GM19239 (cell line): ENCODE measurements around the gene SYT4.
"Not testable (repeated sequence)": the region's sequence is repeated elsewhere in the genome, so short reads cannot be mapped to it uniquely, and the experiment has no call there.

Experiments used
- DNase-seq: peaks from one replicate; pipeline ENCODE4 v3.0.0; 2011; ENCODE audit warnings: low spot score; ENCODE audit not compliant: insufficient read length
- FAIRE-seq: peaks from 2 replicates; lab custom pipeline; 2011; peaks lifted over from hg19 to GRCh38; lab: Jason Lieb, UNC

The SYT4 gene, protein sequence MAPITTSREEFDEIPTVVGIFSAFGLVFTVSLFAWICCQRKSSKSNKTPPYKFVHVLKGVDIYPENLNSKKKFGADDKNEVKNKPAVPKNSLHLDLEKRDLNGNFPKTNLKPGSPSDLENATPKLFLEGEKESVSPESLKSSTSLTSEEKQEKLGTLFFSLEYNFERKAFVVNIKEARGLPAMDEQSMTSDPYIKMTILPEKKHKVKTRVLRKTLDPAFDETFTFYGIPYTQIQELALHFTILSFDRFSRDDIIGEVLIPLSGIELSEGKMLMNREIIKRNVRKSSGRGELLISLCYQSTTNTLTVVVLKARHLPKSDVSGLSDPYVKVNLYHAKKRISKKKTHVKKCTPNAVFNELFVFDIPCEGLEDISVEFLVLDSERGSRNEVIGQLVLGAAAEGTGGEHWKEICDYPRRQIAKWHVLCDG

DNA sequence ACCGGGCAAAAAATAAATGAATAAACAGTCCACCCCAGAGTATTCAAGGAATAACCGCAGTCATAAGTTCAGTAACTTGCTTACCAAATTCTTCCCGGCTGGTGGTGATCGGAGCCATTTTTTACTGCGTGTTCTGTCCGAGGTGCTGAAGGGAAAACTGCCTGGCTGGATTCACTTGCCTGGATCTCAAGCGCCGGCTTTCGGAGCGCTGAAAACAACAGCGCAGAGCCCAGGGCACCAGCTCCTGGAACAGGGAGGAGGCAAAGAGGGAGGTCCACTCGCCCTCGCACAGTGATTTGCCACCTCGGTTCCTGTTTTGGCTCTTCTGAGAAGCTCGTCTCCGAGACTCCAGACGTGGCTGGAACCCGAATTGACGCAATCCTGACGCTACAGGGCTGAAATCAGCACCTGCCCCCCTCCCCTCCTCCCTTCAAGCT is at the start of gene SYT4:
Gene SYT4, minus strand, starts transcription at position 327 of the 437 bp plus-strand sequence. Its CDS starts 209 bp downstream, at position 118.
- FAIRE-seq (no peak), DNase-seq (no peak)

DNA sequence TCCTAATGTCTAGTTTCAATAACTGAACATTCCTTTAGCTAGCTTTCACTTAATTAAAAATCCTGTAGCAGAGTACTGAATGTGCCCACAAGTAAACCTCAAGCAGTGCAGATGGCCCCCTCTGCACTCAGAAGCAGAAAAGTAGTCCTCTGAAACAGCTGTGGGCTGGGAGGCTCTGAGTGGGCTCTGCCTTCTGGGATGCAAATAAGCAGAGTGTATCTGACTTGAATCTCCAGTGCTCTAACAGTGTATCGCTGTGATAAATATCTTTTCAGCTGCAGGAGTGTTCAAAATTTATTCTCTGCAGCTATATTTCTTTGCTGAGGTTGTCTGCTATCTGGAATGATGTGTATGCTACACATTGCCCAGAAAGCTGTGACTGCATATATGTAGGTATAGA is 44.8 kb upstream of the SYT4 start:
- FAIRE-seq = no peak
- DNase-seq = no peak

DNA sequence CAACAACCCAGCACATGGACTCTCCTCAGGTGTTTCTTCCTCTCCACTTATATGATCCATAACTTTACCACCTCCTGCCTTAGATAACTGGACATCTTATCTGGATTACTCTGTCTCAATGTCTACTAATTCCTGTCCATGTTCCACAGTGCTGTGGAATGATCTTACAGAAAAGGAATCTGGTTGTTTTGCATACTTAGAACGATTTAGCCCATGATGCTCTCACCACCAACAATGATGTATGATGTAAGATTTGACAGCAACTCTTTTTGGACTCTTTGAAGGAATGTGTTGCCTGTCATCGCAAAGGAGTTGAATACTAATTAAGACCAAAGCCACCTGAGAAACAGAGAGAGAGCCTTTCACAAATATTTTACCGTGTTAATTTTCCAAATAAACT is 37.7 kb upstream of the SYT4 start:
- DNase-seq = no peak
- FAIRE-seq = no peak

DNA sequence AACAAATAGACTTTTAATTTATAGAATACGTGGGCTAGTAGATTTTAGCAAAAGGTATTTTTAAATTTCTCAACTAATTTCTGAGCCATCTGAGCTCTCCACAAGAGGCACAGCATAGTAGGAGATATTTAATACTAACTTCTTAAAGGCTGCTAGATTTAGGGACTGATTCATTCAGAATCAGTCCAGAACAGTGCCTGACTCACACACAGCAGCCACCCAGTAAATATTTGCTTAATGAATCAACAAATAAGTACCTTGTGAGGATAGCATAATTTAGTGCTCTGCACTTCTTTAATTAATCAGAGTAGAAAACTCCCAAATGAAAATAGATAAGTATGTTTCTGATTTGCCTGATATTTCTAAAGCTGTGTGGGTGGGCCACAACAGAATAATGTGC is 35.6 kb upstream of the SYT4 start:
- FAIRE-seq = no peak
- DNase-seq = no peak

DNA sequence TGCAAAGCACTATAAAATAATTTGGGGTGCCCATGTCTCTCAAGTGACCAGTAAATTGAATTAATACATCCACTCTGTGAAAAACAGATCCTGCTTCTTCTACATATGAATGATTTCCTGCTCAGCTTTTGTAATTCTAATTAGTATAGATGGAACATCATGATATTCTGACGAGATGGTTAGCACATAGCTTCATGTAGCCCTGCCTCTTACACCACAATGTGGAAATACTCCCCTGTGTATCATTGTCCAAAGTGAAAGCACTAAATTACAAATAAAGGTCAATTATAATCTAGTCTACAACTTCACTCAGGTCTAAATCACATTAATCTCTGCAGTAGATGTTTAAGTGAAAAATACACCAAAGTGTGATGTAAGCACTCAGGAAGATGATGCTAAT is 32.9 kb upstream of the SYT4 start:
- FAIRE-seq = no peak

DNA sequence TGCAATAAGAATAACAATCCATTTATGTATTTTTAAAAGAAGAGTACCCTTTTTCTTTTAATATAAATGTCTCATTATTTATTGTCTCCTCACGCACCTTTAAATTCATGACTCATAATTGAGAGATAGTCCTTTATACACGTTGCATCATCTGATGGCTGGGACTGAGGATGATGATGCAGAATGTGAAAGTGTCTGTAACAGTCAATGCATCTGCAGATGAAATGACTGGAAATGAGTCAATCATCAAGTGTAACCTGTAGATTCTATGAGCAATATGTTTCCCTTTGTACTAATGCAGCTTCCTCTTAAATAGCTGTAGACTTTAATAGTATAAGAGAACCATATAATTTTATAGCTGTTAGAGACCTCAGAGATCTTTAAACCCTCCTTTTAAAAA is 26.1 kb upstream of the SYT4 start:
- DNase-seq (no peak), FAIRE-seq (no peak)

More for the DNA sequence above, 32.9 kb upstream of the SYT4 start:
- DNase-seq = no peak

DNA sequence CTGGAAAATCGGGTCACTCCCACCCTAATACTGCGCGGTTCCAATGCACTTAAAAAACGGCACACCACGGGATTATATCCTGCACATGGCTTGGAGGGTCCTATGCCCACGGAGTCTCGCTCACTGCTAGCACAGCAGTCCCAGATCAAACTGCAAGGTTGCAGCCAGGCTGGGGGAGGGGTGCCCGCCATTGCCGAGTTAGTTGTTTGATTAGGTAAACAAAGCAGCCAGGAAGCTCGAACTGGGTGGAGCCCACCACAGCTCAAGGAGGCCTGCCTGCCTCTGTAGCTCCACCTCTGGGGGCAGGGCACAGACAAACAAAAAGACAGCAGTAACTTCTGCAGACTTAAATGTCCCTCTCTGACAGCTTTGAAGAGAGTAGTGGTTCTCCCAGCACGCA is 8.9 kb upstream of the SYT4 start:
- not testable (repeated sequence) for FAIRE-seq, DNase-seq

DNA sequence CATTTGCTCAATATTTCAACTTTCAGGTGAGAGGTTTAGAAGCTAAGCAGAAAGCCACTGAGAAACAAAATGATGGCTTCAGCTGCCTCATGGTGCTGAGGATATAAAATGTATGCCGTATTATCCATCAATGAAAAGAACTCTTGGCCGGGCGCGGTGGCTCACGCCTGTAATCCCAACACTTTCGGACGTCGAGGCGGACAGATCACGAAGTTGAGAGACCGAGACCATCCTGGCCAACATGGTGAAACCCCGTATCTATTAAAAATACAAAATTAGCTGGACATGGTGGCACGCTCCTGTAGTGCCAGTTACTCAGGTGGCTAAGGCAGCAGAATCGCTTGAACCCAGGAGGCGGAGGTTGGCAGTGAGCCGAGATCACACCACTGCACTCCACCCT is 6.0 kb upstream of the SYT4 start:
- FAIRE-seq (no peak), DNase-seq (no peak)

DNA sequence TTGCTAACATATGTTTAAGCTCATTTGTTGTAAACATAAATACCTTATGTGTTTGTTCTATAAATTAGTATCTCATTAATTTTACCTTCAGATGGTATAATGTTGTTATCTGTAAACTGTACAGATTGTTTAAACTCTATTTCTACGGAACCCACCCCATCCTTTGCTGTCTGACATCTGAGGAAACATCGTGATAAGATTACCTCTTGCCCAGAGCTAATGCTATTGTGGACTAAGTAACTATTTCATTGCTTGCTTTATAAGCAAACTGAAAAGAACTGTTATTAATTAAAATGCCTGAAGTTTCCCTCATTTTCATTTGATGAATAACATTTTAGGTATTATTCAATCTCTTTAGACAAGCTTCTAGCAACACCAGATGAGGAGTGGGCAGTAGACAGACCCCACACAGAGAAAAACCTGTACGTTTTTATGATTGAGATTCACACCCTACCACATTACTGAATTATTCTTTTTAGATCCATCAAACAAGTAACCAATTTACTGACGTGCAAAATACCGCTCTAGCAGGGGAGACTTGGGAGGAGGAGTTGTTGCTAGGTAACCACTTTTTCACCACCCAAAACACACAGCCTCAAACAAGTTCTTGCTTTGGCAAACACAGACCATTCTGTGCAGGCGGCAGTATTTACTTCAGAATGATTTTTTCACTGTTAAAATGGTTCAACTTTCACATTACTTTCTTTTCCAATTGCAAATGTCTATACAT is 1.9 kb upstream of the SYT4 start:
- FAIRE-seq = no peak
- no peak for DNase-seq

DNA sequence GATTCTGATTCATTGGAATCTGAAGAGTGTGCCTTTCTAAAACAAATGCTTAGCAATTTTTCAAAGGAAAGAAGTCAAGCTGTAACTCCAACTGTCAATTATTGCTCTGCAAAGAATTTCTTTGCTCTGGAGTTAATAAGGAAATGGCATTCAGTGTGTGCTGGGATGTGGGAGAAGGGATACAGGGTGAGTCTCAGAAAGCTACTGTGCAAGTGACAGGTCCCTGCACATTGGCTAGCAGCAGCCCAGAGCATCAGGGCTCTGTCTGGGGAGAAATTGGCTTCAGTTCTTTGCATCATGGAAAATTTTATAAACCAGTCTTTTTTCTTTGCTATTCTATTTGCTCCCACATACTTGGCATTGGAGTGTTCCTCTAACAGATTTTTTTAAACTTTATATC is 1.1 kb upstream of the SYT4 start:
- FAIRE-seq (no peak), DNase-seq (no peak)

DNA sequence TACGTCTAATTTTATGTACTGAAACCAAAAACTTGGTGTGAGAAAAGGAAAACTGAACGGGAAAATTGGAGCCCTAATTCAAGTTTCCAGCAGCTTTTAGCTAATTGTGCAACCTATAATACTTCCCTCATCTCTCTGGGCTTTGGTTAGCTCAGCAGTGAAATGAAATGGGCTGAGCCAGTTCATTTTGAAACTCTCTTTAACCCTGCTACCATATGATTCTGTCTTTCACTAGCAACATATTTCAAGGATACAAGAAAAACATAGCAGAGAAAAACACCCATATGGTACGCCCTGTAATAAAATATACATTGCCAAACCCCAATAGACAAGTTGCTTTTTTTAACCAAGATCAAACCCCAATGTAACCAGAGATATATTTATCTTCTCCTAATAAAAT is 799 bp downstream of the SYT4 start:
- no peak for DNase-seq
- FAIRE-seq = no peak

DNA sequence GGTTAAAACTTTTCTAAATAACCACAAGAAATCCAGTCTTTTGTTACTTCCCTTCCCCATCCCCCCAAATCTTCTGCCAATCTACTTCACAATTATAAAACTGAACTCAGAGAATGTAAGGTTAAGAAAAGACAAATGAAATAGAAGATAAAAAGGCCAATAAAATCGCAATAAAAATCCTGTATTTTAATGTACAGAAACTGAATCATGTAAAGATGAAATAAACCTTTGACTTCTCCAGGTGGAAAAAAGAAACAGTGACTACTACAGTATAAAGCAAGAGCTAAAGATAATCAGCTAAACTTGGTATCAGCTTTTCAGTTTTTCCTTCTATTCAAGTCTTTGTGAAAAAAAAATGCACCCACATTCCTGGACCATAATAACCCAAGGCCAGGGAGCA is 1.7 kb downstream of the SYT4 start:
- DNase-seq (no peak), FAIRE-seq (no peak)

DNA sequence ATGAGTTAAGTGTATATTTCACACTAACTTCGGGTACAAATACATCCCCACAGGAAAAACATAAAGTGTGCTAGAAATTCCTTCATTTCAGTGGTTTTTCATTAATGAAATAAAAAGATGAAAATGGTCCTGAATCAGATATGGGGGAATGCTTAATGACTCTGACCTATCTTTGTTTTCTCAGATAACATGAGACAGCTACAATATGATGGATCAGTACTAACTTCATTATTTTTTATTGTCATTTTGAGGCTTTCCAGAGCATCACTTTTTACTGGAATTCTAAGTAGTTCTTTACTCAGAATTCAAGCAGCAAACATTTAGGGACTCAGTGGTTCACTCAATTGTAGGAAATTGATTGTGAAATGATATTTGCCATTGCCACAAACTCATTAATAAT is 2.8 kb downstream of the SYT4 start:
- DNase-seq = no peak
- FAIRE-seq = no peak

DNA sequence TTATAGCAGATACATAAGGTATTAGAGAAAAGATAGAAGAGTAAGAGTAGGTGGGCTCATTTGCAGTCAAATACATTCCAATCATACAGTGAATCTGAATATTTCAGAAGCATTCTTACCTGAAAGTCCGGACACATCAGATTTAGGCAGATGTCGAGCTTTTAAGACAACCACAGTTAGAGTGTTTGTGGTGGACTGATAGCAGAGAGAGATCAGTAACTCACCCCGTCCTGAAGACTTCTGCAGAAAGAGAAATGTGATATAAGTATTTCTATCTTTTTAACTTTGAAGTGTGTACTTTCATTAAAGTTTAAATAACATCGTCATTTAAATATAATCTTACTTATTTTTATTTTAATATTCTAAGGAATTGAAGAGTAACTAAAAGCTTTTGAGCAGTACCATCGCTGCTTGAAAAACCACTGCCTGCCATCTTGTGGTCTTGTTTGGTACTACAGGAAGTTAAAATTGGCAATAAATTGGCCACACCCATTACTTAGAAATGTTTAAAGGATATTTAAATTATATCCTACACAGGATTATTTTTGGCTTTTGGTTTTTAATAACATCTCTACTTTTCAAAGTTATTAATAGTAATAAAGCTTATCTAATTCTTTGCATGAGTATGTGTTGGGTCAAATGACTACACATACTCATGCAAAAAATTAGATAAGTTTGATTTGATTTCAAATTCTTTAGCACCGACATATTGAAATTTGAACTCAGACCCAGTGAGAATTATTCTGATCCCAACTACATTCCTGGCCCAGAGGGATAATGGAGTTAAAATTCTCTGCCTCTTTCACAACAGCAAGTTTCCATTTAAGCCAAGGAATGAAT is 5.5 kb downstream of the SYT4 start:
- peak; percentile 4 for DNase-seq
- FAIRE-seq = peak; percentile 96

DNA sequence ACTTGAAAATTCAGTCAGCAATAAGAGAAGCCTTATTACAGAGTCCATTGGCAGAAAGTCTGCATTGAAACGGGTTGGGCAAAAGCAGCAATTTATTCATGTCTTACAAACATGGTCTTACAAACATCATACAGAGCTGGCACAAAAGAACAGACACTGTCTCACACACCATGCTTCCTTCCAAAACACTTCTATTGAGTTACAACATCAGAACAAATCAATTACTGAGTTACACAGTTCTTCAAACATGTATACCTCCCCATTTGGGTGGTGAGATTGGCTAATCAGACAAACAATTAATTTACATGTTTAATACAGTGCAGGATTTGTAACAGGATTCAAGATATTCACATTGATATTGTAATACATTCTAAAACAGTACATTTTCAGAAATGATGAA is 9.5 kb downstream of the SYT4 start:
- DNase-seq (no peak), FAIRE-seq (no peak)

DNA sequence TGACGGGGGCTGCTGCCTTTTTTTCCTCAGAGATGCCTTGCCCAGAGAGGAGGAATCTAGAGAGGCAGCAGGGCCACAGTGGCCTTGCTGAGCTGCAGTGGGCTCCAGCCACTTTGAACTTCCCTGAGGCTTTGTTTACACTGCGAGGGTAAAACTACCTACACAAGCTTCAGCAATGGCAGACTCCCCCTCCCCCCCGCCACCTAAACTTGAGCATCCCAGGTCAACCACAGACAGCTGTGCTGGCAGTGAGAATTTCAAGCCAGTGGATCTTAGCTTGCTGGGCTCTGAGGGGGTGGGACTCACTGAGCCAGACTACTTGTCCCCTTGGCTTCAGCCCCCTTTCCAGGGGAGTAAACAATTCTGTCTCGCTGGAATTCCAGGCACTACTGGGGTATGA is 11.8 kb downstream of the SYT4 start:
- FAIRE-seq (no peak), DNase-seq (no peak)

DNA sequence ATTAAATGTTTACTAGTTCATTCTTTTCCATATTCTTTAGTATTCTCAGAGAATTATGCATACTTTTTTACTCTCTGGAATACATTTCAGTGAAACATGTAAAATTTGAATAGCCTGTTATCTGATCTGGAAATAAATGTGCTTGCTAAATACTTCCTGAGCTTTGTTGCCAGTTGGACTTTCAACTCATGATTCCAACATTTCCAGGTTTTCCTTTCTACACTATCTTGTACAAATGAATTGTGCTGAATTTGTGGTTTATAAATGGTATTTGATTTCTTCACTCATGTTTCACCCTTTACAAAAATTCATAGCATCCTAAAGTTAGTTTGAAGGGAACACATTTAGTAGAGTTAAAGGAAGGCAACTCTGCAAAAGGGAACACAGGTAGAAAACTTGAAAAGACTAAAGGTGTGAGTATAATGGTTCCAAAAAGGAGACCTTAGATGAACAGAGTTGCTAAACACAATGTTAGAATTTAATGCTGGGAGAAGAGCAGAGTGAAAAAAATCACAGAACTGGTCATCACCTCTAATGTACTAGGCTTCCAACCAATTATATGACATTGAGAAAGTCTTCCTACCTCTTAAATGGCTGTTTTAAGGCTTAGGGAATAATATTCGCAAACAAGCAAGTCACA is 28.6 kb downstream of the SYT4 start:
- FAIRE-seq (no peak), DNase-seq (no peak)

DNA sequence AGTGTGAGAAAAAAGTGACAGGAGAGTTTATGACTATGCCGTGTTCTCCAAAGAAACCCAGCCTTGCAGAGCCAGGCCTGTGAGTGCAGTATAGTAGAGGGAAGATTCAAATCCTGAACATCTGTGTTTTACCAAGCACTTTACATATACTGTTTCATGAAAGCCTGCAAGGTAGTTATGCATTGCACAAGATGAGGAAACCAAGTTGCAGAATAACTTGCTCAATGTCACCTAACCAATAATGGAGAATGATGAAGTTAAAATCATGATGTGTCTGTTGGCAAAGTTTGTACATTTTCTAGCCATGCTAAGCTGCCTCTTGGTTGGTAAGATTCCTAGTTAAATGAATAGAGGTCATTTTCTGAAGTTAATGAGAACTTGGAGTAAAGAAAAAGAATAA is 29.3 kb downstream of the SYT4 start:
- FAIRE-seq (no peak), DNase-seq (no peak)

DNA sequence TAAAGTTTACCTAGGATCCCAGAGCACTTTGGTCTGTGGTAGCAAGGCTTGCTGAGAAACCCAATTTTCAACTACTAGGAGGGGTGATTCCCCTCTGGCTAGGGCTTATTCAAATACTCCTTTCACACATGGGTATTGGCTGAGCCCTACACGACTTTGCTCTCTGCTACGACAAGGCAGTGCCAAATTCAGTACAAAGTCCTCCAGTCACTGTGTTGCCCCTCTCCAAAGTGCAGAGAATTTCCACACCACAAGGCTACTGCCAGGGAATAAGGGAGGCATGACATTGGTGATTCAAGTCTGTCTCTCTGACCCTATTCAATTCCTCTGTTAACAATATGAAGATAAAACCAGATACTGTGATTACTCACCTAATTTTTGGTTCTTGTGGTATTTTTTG is 38.9 kb downstream of the SYT4 start:
- FAIRE-seq = no peak
- no peak for DNase-seq

DNA sequence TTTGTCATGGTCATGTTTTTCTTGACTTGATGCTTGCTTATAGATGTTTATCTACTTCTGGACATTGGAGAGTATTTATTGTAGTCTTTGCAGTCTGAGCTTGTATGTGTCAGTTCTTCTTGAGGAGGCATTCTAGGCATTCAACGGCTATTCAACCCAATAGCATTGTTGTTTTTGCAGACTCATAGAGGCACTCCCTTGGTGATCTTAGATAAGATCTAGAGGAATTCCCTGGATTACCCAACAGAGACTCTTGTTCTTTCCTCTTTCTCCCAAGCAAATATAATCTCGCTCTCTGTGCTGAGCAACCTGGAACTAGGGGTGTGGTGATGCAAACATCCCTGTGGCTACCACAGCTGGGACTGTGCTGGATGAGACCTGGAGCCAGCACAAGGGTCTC is 40.4 kb downstream of the SYT4 start:
- no peak for DNase-seq

More for the DNA sequence above, 40.4 kb downstream of the SYT4 start:
- no peak for FAIRE-seq
